Endodermal cell (in vitro differentiated cells): Measurements from ENCODE around the gene GALP. TPM values are rescaled to one million over a fixed set of nuclear protein-coding genes. Genes with fewer than 3 reads are reported as not detected.

ENCODE experiments used
- DNase-seq: peaks from one replicate; pipeline ENCODE4 v3.0.0-alpha.2; 2017
- H3K27ac ChIP-seq: 2 replicates; pipeline ENCODE4 v1.5.1; 2013; ENCODE audit warnings: mild to moderate bottlenecking, low read depth, low read length, moderate library complexity
- H3K27me3 ChIP-seq: 2 replicates; pipeline ENCODE4 v1.6.1; 2013; ENCODE audit warnings: mild to moderate bottlenecking, low read length, moderate library complexity; ENCODE audit not compliant: insufficient read depth, control insufficient read depth, poor library complexity, severe bottlenecking
- H3K36me3 ChIP-seq: 2 replicates; pipeline ENCODE4 v1.7.0; 2013; ENCODE audit warnings: mild to moderate bottlenecking, low read length, moderate library complexity; ENCODE audit not compliant: control insufficient read depth, insufficient read depth
- H3K4me1 ChIP-seq: one replicate; pipeline ENCODE4 v1.7.0; 2013; ENCODE audit warnings: low read length; ENCODE audit not compliant: control insufficient read depth, insufficient read depth
- H3K4me3 ChIP-seq: 2 replicates; pipeline ENCODE4 v1.5.1; 2013; ENCODE audit warnings: mild to moderate bottlenecking, low read length, moderate library complexity
- H3K9ac ChIP-seq: 2 replicates; pipeline ENCODE4 v1.6.1; 2013; ENCODE audit warnings: mild to moderate bottlenecking, low read length, moderate library complexity; ENCODE audit not compliant: poor library complexity, severe bottlenecking; ENCODE audit errors: extremely low read depth
- H3K9me3 ChIP-seq: 2 replicates; pipeline ENCODE4 v1.6.1; 2013; ENCODE audit warnings: mild to moderate bottlenecking, low read length, moderate library complexity; ENCODE audit not compliant: control insufficient read depth
- H3K27ac Mint-ChIP-seq: 2 replicates; pipeline ENCODE4 v1.8.0; 2020; ENCODE audit warnings: mixed read lengths
- H3K27me3 Mint-ChIP-seq: 2 replicates; pipeline ENCODE4 v1.8.0; 2021; ENCODE audit warnings: mild to moderate bottlenecking, mixed read lengths; ENCODE audit not compliant: insufficient read depth
- H3K36me3 Mint-ChIP-seq: 2 replicates; pipeline ENCODE4 v1.8.0; 2020; ENCODE audit warnings: low read depth, mixed read lengths
- H3K4me1 Mint-ChIP-seq: 2 replicates; pipeline ENCODE4 v1.8.0; 2020; ENCODE audit warnings: mixed read lengths
- H3K4me3 Mint-ChIP-seq: 2 replicates; pipeline ENCODE4 v1.8.0; 2020; ENCODE audit warnings: mild to moderate bottlenecking, moderate library complexity, mixed read lengths
- H3K9me3 Mint-ChIP-seq: 2 replicates; pipeline ENCODE4 v1.8.0; 2020; ENCODE audit warnings: mild to moderate bottlenecking, mixed read lengths
- WGBS, 2 experiments: methylation state at CpG; one replicate each; pipeline versions ENCODE4 v1.1.5 to v1.1.7; 2013; ENCODE audit warnings: missing lambda C conversion rate in 2 of 2, mixed read lengths in 1 of 2; ENCODE audit not compliant: insufficient coverage in 1 of 2, insufficient read length in 1 of 2; 5-methylcytosine and 5-hydroxymethylcytosine counted together
- total RNA-seq, 2 donors: library from RNA; stranded (reverse); fragmentation: NEBNext Ultra II Directional in 1 of 2; extraction: Animal tissue kit (Norgen Biotek cat#: 25700) in 1 of 2; gene quantifications; 2 replicates in 1 of 2; 3 replicates in 1 of 2; pipeline ENCODE4 v1.2.1, GENCODE V29; 2021
- TF ChIP-seq, protein P1 (sequence below): fragments of 200-600 bp; sonication (generic); conservative IDR thresholded peaks from 2 replicates; pipeline ENCODE4 v1.5.0; 2021; ENCODE audit warnings: antibody characterized with exemption, mild to moderate bottlenecking

The GALP gene
- total RNA-seq, 2 donors from 2014 or later, result 0.40 TPM; not detected in 1

- Mint-ChIP-seq H3K27me3 (no peaks in the 10 kb centered on the region), H3K36me3 (no peaks in the 10 kb centered on the region), H3K9me3 (no peaks in the 10 kb centered on the region), H3K4me1 (peaks cover 26% of the 10 kb centered on the region), H3K4me3 (no peak overlapping the region), H3K27ac (no peak overlapping the region)
- no peaks in the 10 kb centered on the region for H3K9me3 ChIP-seq
- 90 to 100% methylated on average over 2 of the region's 3 CpGs for WGBS, 2 experiments
- no peaks in the 10 kb centered on the region for H3K36me3 ChIP-seq
- H3K27ac ChIP-seq, result no peak overlapping the region
- no peaks in the 10 kb centered on the region for H3K27me3 ChIP-seq
- DNase-seq, result no peak
- TF ChIP-seq, protein P1, sequence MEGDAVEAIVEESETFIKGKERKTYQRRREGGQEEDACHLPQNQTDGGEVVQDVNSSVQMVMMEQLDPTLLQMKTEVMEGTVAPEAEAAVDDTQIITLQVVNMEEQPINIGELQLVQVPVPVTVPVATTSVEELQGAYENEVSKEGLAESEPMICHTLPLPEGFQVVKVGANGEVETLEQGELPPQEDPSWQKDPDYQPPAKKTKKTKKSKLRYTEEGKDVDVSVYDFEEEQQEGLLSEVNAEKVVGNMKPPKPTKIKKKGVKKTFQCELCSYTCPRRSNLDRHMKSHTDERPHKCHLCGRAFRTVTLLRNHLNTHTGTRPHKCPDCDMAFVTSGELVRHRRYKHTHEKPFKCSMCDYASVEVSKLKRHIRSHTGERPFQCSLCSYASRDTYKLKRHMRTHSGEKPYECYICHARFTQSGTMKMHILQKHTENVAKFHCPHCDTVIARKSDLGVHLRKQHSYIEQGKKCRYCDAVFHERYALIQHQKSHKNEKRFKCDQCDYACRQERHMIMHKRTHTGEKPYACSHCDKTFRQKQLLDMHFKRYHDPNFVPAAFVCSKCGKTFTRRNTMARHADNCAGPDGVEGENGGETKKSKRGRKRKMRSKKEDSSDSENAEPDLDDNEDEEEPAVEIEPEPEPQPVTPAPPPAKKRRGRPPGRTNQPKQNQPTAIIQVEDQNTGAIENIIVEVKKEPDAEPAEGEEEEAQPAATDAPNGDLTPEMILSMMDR, result no peak
- H3K4me1 ChIP-seq, result no peaks in the 10 kb centered on the region
- H3K4me3 ChIP-seq, result no peak overlapping the region
- H3K9ac ChIP-seq, result no peak overlapping the region
Observed at GRCh38 chr19:56138069-56138468, 37.7 kb upstream of the GALP start.

- 52 to 73% methylated on average over 11 to 22 of the region's 22 CpGs for WGBS, 2 experiments
- no peaks in the 10 kb centered on the region for H3K36me3 ChIP-seq
- TF ChIP-seq, protein P1, result no peak
- Mint-ChIP-seq H3K4me3 (peak overlapping the region; percentile 73), H3K36me3 (no peaks in the 10 kb centered on the region), H3K9me3 (no peaks in the 10 kb centered on the region), H3K27me3 (no peaks in the 10 kb centered on the region), H3K27ac (peak overlapping the region; percentile 97), H3K4me1 (peaks cover 25% of the 10 kb centered on the region)
- H3K9me3 ChIP-seq, result no peaks in the 10 kb centered on the region
- peak overlapping the region; percentile 89 for H3K4me3 ChIP-seq
- H3K4me1 ChIP-seq, result no peaks in the 10 kb centered on the region
- no peaks in the 10 kb centered on the region for H3K27me3 ChIP-seq
- H3K27ac ChIP-seq, result peak overlapping the region; percentile 76
- H3K9ac ChIP-seq, result peak overlapping the region; percentile 76
- DNase-seq, result no peak
Observed at GRCh38 chr19:56139847-56140582, 35.8 kb upstream of the GALP start.

DNA sequence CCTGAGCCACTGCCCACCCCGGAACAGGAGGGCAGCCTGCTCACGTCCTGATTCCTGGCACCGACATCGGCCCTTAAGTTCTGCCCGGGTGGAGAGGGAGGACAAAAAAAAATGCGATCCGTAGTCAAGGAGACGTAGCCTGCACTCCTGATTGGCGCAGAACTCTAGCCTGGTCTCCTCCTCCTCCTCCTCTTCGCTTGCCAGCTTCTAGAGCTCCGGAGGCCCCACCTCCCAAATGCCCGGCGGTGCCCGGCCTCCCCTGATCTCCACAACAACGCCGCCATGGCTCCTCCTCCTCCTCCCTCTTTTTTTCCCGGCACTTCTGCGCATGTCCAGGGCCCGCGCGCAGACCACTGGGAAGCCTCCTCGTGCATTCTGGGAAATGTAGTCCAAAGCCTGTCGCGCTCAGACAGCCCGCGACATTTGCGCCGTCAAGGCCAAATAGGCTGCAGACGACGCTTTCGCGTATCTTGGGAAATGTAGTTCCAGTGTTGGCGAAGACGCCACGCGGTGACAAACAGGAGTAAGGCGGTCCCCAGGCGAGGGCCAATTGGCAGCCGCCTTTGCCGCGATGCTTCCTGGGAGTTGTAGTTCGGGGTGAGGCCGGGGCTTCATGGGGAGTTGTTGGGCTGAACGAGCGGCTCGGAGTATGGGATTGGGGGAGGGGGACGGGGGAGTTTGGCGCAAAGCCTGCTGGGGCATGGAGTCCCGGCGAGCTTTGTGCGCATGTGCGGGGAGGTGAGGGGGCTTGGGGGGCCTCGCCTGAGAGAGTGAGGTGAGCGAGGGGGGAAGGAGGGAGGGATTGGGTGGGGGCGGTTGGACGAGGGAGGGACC, 35.0 kb upstream of the GALP start, which contains the start of gene ZNF444:
TSS of gene ZNF444 (plus strand) at position 705 of the 834 bp plus-strand sequence. CDS start 5,625 bp downstream, outside the sequence.
- Histone ChIP-seq H3K27me3 (no peaks in the 10 kb centered on the region), H3K4me3 (peak within 1 kb of the TSS; percentile 89), H3K4me1 (no peaks in the 10 kb centered on the region), H3K36me3 (no peaks in the 10 kb centered on the region), H3K27ac (peak within 1 kb of the TSS; percentile 76), H3K9me3 (no peaks in the 10 kb centered on the region), H3K9ac (peak within 1 kb of the TSS; percentile 76)
- Mint-ChIP-seq H3K9me3 (no peaks in the 10 kb centered on the region), H3K4me1 (peaks cover 25% of the 10 kb centered on the region), H3K36me3 (no peaks in the 10 kb centered on the region), H3K27me3 (no peaks in the 10 kb centered on the region), H3K4me3 (peak within 1 kb of the TSS; percentile 73), H3K27ac (peak within 1 kb of the TSS; percentile 97)
- DNase-seq, result peak; percentile 100
- 0% methylated on average over 20 to 56 of the region's 56 CpGs for WGBS, 2 experiments
- TF ChIP-seq, protein P1, result no peak
